HuH-7 (cell line): ENCODE measurements around the gene SEPTIN5.
"Not testable (repeated sequence)": the region's sequence is repeated elsewhere in the genome, so short reads cannot be mapped to it uniquely, and the experiment has no call there.

Experiments used
- DNase-seq: peaks from one replicate; pipeline ENCODE4 v3.0.0; 2011; ENCODE audit warnings: low spot score

Gene SEPTIN5

GRCh38 chr22:19714312-19715187 lies at the start of gene SEPTIN5:
SEPTIN5 (plus strand) TSS chr22:19714503; CDS start chr22:19714589, 86 bp downstream.
- no peak for DNase-seq

- DNase-seq: no peak
Measured at GRCh38 chr22:19664951-19665783, 49.1 kb upstream of the SEPTIN5 start.

GRCh38 chr22:19665784-19666672 lies 48.3 kb upstream of the SEPTIN5 start:
- no peak for DNase-seq

- no peak for DNase-seq
Measured at GRCh38 chr22:19666673-19667593, 47.4 kb upstream of the SEPTIN5 start.

- DNase-seq: no peak
Measured at GRCh38 chr22:19667872-19668740, 46.2 kb upstream of the SEPTIN5 start.

GRCh38 chr22:19668748-19669147 lies 45.6 kb upstream of the SEPTIN5 start:
- no peak for DNase-seq

- DNase-seq: no peak
Measured at GRCh38 chr22:19669570-19669969, 44.7 kb upstream of the SEPTIN5 start.

GRCh38 chr22:19671316-19671715 lies 43.0 kb upstream of the SEPTIN5 start:
- DNase-seq: no peak

GRCh38 chr22:19672054-19672776 lies 42.1 kb upstream of the SEPTIN5 start:
- no peak for DNase-seq

GRCh38 chr22:19673660-19674059 lies 40.6 kb upstream of the SEPTIN5 start:
- DNase-seq: no peak

- no peak for DNase-seq
Measured at GRCh38 chr22:19674129-19674928, 40.0 kb upstream of the SEPTIN5 start.

GRCh38 chr22:19674929-19675253 lies 39.4 kb upstream of the SEPTIN5 start:
- no peak for DNase-seq

- DNase-seq: no peak
Measured at GRCh38 chr22:19675428-19675827, 38.9 kb upstream of the SEPTIN5 start.

GRCh38 chr22:19676437-19676836 lies 37.9 kb upstream of the SEPTIN5 start:
- DNase-seq: not testable (repeated sequence)

- DNase-seq: no peak
Measured at GRCh38 chr22:19678949-19679521, 35.3 kb upstream of the SEPTIN5 start.

- peak; percentile 46 for DNase-seq
Measured at GRCh38 chr22:19679522-19680101, 34.7 kb upstream of the SEPTIN5 start.

GRCh38 chr22:19680287-19680881 lies 33.9 kb upstream of the SEPTIN5 start:
- DNase-seq: no peak
